ELF-1 (cell line): ENCODE measurements around the gene SCGB3A2.
A peak's percentile ranks its signal among the peaks of the same experiment; 100 is the strongest.

Source experiments
- DNase-seq: peaks from one replicate; pipeline ENCODE4 v3.0.0-alpha.2; 2016; ENCODE audit warnings: low read depth, low spot score

SCGB3A2 gene

GRCh38 chr5:147878066-147878759 lies at the start of gene SCGB3A2:
Gene SCGB3A2 (plus strand): TSS chr5:147878711. CDS start chr5:147878804, 93 bp downstream.
- no peak for DNase-seq

- DNase-seq, result no peak
Measured at GRCh38 chr5:147830035-147830434, 48.5 kb upstream of the SCGB3A2 start.

- no peak for DNase-seq
Measured at GRCh38 chr5:147831465-147831864, 47.0 kb upstream of the SCGB3A2 start, which contains the start of gene SPINK1. Gene SPINK1 (minus strand): TSS chr5:147831671. CDS start chr5:147831577, 94 bp downstream.

GRCh38 chr5:147832541-147832940 lies 46.0 kb upstream of the SCGB3A2 start:
- no peak for DNase-seq

GRCh38 chr5:147835386-147835798 lies 43.1 kb upstream of the SCGB3A2 start:
- DNase-seq, result no peak

GRCh38 chr5:147836439-147836838 lies 42.1 kb upstream of the SCGB3A2 start:
- no peak for DNase-seq

GRCh38 chr5:147842869-147843268 lies 35.6 kb upstream of the SCGB3A2 start:
- no peak for DNase-seq

GRCh38 chr5:147844846-147845245 lies 33.7 kb upstream of the SCGB3A2 start:
- DNase-seq, result no peak

- no peak for DNase-seq
Measured at GRCh38 chr5:147845618-147846017, 32.9 kb upstream of the SCGB3A2 start.

- DNase-seq, result peak; percentile 70
Measured at GRCh38 chr5:147849226-147849625, 29.3 kb upstream of the SCGB3A2 start.

GRCh38 chr5:147851578-147851977 lies 26.9 kb upstream of the SCGB3A2 start:
- no peak for DNase-seq

GRCh38 chr5:147852365-147852764 lies 26.1 kb upstream of the SCGB3A2 start:
- no peak for DNase-seq

GRCh38 chr5:147853372-147853987 lies 25.0 kb upstream of the SCGB3A2 start:
- DNase-seq, result no peak

- DNase-seq, result no peak
Measured at GRCh38 chr5:147854331-147854730, 24.2 kb upstream of the SCGB3A2 start.

- no peak for DNase-seq
Measured at GRCh38 chr5:147854894-147855773, 23.4 kb upstream of the SCGB3A2 start.

- no peak for DNase-seq
Measured at GRCh38 chr5:147855774-147856069, 22.8 kb upstream of the SCGB3A2 start.

GRCh38 chr5:147856801-147857200 lies 21.7 kb upstream of the SCGB3A2 start:
- no peak for DNase-seq

- DNase-seq, result peak; percentile 71
Measured at GRCh38 chr5:147857302-147858129, 21.0 kb upstream of the SCGB3A2 start.

GRCh38 chr5:147858565-147858964 lies 19.9 kb upstream of the SCGB3A2 start:
- no peak for DNase-seq

- peak; percentile 43 for DNase-seq
Measured at GRCh38 chr5:147859962-147860640, 18.4 kb upstream of the SCGB3A2 start.

GRCh38 chr5:147860641-147861025 lies 17.9 kb upstream of the SCGB3A2 start:
- no peak for DNase-seq
